Hematopoietic multipotent progenitor cell (in vitro differentiated cells): ENCODE measurements around the gene CFLAR. TPM values are rescaled to one million over a fixed set of nuclear protein-coding genes. Genes with fewer than 3 reads are reported as not detected.
"Not testable (repeated sequence)": the region's sequence is repeated elsewhere in the genome, so short reads cannot be mapped to it uniquely, and the experiment has no call there.

ENCODE experiments used
- DNase-seq, 3 donors: peaks; one replicate each; pipeline ENCODE4 v3.0.0-alpha.2; 2011 to 2015; ENCODE audit warnings: low read depth in 2 of 3, low spot score in 2 of 3
- total RNA-seq: library from RNA; depleted of rRNA; stranded (reverse); fragments of >200 nt; gene quantifications from one replicate; pipeline ENCODE4 v1.2.3, GENCODE V29; 2012

Gene CFLAR
- total RNA-seq, 1 donor, result 118 TPM

GRCh38 chr2:201172279-201172678, 56.3 kb downstream of the CFLAR start:
- no peak for DNase-seq

- no peak for DNase-seq
These were observed 58.7 kb downstream of the CFLAR start for GRCh38 chr2:201174687-201175086.

GRCh38 chr2:201176081-201176481, 60.1 kb downstream of the CFLAR start:
- no peak for DNase-seq

- peak in 1 of 3 donors; percentile 66 for DNase-seq
These were observed 64.0 kb downstream of the CFLAR start for GRCh38 chr2:201180010-201180409.

GRCh38 chr2:201182650-201183364, 66.8 kb downstream of the CFLAR start, which contains the start of gene CASP10:
CASP10 (plus strand) TSS chr2:201183141; CDS start chr2:201185778, 2,637 bp downstream.
- DNase-seq, result peak; percentile 43 to 92 (median 90)

- no peak for DNase-seq
These were observed 67.4 kb downstream of the CFLAR start for GRCh38 chr2:201183365-201183727.

- not testable (repeated sequence) for DNase-seq
These were observed 67.9 kb downstream of the CFLAR start for GRCh38 chr2:201183835-201184234.

- not testable (repeated sequence) for DNase-seq
These were observed 68.3 kb downstream of the CFLAR start for GRCh38 chr2:201184248-201184647.

GRCh38 chr2:201185863-201186262, 69.9 kb downstream of the CFLAR start:
- DNase-seq, result peak in 1 of 3 donors; percentile 26

- DNase-seq, result no peak
These were observed 71.0 kb downstream of the CFLAR start for GRCh38 chr2:201186982-201187381.

- no peak for DNase-seq
These were observed 72.5 kb downstream of the CFLAR start for GRCh38 chr2:201188449-201188848.

- DNase-seq, result peak in 2 of 3 donors; percentile 67 to 84
These were observed 75.3 kb downstream of the CFLAR start for GRCh38 chr2:201191132-201191875.

GRCh38 chr2:201194097-201194496, 78.1 kb downstream of the CFLAR start:
- peak in 1 of 3 donors; percentile 64 for DNase-seq

GRCh38 chr2:201195331-201195730, 79.4 kb downstream of the CFLAR start:
- no peak for DNase-seq

- DNase-seq, result peak in 1 of 3 donors; percentile 52
These were observed 80.0 kb downstream of the CFLAR start for GRCh38 chr2:201196003-201196402.

- DNase-seq, result no peak
These were observed 80.8 kb downstream of the CFLAR start for GRCh38 chr2:201196803-201197202.

GRCh38 chr2:201197781-201198180, 81.8 kb downstream of the CFLAR start:
- peak in 1 of 3 donors; percentile 51 for DNase-seq

- DNase-seq, result no peak
These were observed 83.9 kb downstream of the CFLAR start for GRCh38 chr2:201199847-201200246.

- DNase-seq, result no peak
These were observed 84.4 kb downstream of the CFLAR start for GRCh38 chr2:201200345-201200744.

- no peak for DNase-seq
These were observed 85.4 kb downstream of the CFLAR start for GRCh38 chr2:201201371-201201770.

- DNase-seq, result no peak
These were observed 88.1 kb downstream of the CFLAR start for GRCh38 chr2:201203916-201204654.
